ENCODE results near the gene RTN1.

- peak in 1 of 2 donors; percentile 23 for TF ChIP-seq CTCF (IDR thresholded peaks at IDR 0.05)
- no peak for TF ChIP-seq POLR2A (IDR thresholded peaks at IDR 0.05)
- no peak for TF ChIP-seq POLR2AphosphoS5 (IDR thresholded peaks at IDR 0.05)
- no peak for TF ChIP-seq EP300 (IDR thresholded peaks at IDR 0.05)
Observed at GRCh38 chr14:59918824-59919569, 48.4 kb upstream of the RTN1 start.

Measured in suprapubic skin (tissue), 4 donors.